ENCODE data around the gene RIBC1.

The RIBC1 gene

DNA sequence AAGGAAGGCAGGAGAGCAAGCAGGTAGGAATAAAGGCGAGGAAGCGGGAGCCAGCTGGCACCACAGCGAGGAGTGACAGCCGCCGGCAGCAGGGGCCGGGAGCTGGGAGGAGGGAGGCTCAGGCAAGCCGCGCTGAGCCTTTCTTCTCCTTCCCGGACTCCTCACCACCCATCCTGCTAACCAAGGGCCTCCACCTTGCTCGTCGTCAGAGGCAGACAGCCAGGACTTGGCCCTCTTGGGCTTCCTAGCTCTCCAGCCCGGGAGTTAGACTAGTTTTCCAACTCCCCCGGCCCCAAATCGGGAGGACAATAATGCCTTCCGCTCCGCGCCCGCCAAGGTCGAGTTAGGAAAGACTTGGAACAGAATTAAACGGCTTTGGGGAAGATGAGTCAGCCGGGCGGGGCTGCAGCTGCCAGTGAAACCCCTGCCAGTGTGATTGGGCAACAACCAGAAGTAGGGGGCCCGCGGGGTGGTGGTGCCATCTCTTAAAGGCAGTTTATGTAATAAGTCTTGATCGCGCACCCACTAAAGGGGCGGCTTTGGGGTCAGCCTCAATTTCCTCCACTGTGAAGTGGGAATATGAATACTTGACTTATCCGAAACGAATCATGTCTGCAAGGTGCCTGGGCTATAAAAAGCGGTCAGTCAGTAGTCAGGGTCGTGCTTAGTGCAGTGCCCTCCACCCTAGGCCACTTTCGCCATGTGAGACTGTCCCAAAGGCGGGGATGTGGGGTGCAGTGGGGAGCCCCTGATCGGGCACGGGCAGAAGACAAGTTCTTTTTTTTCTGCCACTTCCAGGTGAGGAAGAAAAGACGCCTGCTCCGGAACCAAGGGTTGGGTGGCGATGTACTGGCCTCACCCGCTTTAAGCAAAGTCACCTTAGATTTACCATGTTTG is 18.2 kb downstream of the RIBC1 start:
- peak overlapping the region; percentile 42 for H3K4me3 ChIP-seq (ENCODE audit: low read depth, low read length)
- peak; percentile 58 for DNase-seq (ENCODE audit: low read depth, low spot score)
- TF ChIP-seq, protein P1, sequence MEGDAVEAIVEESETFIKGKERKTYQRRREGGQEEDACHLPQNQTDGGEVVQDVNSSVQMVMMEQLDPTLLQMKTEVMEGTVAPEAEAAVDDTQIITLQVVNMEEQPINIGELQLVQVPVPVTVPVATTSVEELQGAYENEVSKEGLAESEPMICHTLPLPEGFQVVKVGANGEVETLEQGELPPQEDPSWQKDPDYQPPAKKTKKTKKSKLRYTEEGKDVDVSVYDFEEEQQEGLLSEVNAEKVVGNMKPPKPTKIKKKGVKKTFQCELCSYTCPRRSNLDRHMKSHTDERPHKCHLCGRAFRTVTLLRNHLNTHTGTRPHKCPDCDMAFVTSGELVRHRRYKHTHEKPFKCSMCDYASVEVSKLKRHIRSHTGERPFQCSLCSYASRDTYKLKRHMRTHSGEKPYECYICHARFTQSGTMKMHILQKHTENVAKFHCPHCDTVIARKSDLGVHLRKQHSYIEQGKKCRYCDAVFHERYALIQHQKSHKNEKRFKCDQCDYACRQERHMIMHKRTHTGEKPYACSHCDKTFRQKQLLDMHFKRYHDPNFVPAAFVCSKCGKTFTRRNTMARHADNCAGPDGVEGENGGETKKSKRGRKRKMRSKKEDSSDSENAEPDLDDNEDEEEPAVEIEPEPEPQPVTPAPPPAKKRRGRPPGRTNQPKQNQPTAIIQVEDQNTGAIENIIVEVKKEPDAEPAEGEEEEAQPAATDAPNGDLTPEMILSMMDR (IDR thresholded peaks at IDR 0.05; ENCODE audit: low read depth, low read length) = no peak
- in situ Hi-C loops (cut with HindIII; ENCODE audit: low sequenced_read_pairs) = no loop called here

DNA sequence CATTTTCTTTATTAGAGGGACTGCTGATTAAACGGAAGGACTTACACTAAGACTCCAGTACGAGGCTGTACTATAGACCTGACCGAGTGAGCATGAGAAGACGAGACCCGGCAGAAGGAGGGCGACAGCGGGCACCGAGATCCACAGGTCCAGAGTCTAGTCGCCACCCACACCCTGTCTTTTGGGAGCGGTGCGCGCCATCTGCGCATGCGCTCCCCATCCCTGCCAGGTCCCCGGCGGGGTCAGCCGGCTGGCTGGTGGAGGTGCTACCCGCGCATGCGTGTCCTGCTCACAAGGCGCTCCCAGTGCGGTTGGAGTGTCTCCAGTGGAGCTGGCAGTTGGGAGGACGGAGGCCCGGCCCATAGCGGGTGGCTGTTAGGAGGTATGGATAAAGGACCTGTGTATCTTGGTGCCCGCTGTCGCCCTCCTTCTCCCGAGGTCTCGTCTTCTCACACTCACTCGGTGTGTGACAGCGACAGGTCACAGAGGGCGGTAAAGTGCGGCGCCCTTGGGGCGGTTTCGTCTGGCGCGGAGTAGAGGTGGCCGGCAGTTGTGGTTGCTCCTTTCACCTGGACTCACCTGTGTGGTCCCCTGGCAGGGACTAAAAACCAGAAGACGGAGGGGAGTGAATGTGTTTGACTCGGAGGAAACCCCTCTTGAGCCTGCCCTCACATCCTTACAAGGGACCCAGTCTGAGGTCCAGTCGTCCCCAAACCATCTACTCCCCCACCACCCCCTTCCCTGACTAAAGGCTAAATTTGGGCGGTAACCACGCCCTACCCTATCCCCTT is 19.1 kb downstream of the RIBC1 start:
- peak; percentile 62 for DNase-seq (ENCODE audit: low read depth, low spot score)
- in situ Hi-C loops (cut with HindIII; ENCODE audit: low sequenced_read_pairs) = no loop called here
- peak overlapping the region; percentile 42 for H3K4me3 ChIP-seq (ENCODE audit: low read depth, low read length)
- TF ChIP-seq, protein P1 (IDR thresholded peaks at IDR 0.05; ENCODE audit: low read depth, low read length) = no peak

DNA sequence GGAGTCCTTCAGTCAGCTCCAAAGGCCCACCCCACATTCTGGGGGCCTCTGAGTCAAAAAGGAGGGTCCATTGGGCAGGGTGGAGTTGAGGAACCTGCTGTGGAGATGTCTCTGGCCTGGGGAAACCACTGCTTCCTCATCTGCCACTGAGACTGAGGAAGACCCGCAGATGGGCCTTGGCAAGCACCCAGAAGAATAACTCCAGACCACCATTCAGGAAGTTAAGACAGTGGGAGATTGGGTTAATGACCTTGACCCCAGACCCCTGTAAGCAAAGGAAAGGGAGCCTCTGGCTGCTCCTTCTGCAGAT is 19.6 kb downstream of the RIBC1 start:
- in situ Hi-C loops (cut with HindIII; ENCODE audit: low sequenced_read_pairs) = no loop called here
- DNase-seq (ENCODE audit: low read depth, low spot score) = no peak
- TF ChIP-seq, protein P1 (IDR thresholded peaks at IDR 0.05; ENCODE audit: low read depth, low read length) = no peak
- H3K4me3 ChIP-seq (ENCODE audit: low read depth, low read length) = no peak overlapping the region

DNA sequence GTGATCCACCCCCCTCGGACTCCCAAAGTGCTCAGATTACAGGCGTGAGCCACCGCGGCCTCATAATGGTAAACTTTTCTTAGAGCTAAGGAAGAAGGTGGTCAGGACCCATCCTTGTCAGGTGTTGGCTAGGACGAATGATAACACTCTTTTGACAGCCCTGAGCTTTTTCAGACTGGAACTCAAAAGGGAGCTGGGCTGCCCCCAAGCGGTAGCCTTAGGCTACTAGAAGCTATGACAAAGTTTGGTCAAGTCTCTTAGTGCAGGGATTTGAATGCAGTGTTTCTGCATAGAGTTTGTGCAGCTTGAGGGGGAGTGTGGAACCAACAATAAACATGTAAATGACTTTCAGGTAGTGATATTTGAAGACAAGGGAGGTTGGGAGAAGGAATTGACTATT is 23.3 kb downstream of the RIBC1 start:
- TF ChIP-seq, protein P1 (IDR thresholded peaks at IDR 0.05; ENCODE audit: low read depth, low read length) = peak; percentile 78
- H3K4me3 ChIP-seq (ENCODE audit: low read depth, low read length) = no peak overlapping the region
- DNase-seq (ENCODE audit: low read depth, low spot score) = peak; percentile 35
- in situ Hi-C loops (cut with HindIII; ENCODE audit: low sequenced_read_pairs) = no loop called here

DNA sequence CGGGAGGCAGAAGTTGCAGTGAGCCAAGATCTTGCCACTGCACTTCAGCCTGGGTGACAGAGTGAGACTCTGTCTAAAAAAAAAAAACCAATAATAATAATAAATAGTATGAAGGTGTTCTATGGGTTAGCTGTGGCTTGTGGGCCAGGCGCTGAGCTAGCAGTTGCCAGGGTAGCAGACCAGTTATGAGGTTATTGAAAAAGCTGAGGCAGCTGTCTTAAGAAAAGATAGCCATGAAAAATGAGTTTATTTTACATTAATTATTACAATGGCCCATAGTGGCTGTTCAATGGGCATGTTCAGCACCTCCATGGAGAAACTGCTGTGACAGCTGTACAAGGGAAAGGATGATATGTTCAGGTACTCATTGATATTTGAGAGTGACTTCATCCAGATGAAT is 24.8 kb downstream of the RIBC1 start:
- TF ChIP-seq, protein P1 (IDR thresholded peaks at IDR 0.05; ENCODE audit: low read depth, low read length) = no peak
- H3K4me3 ChIP-seq (ENCODE audit: low read depth, low read length) = no peak overlapping the region
- no peak for DNase-seq (ENCODE audit: low read depth, low spot score)
- in situ Hi-C loops (cut with HindIII; ENCODE audit: low sequenced_read_pairs) = no loop called here

DNA sequence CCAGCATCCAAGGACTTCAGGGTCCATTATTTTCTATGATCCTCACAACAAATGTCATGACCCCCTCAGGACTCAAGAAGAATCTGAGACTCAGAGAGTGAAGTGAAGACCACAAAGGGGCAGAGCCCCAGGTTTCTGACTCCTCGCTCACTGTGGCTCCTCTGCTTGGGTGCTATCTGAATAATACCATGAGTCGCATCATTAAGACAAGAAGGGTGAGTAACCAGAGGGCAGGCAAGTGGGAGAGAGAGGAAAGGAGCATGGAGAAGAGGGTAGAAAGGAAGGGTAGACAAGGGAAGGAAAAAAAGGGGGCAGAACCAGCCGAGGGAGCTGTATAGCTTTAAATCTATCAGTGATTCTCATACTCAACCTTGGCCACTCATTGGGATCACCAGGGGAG is 27.0 kb downstream of the RIBC1 start:
- TF ChIP-seq, protein P1 (IDR thresholded peaks at IDR 0.05; ENCODE audit: low read depth, low read length) = no peak
- no peak overlapping the region for H3K4me3 ChIP-seq (ENCODE audit: low read depth, low read length)
- in situ Hi-C loops (cut with HindIII; ENCODE audit: low sequenced_read_pairs) = no loop called here
- DNase-seq (ENCODE audit: low read depth, low spot score) = no peak

Measured in astrocyte of the spinal cord (primary cell).